HG03039 (cell line): ENCODE data around the gene NPIPB2.
"Not testable (repeated sequence)": the region's sequence is repeated elsewhere in the genome, so short reads cannot be mapped to it uniquely, and the experiment has no call there.

Experiments
- ATAC-seq: cut with Tn5 transposase; IDR thresholded peaks from one replicate; pipeline ENCODE4 v1.9.1; 2021; ENCODE audit warnings: mild to moderate bottlenecking, moderate library complexity; ENCODE audit not compliant: unreplicated experiment

The NPIPB2 gene

DNA sequence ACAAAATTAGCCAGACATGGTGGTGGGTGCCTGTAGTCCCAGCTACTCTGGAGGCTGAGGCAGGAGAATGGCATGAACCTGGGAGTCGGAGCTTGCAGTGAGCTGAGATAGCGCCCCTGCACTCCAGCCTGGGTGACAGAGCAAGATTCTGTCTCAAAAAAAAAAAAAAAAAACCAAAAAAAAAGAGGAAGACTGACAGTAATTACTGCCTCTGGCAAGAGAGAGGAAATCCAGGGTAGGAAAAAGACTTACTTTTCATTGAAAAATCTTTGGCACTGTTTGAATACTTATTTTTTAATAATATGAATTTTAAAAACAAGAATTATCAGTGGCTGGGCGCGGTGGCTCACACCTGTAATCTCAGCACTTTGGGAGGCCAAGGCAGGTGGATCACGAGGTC lies 20.6 kb upstream of the NPIPB2 start:
- not testable (repeated sequence) for ATAC-seq

DNA sequence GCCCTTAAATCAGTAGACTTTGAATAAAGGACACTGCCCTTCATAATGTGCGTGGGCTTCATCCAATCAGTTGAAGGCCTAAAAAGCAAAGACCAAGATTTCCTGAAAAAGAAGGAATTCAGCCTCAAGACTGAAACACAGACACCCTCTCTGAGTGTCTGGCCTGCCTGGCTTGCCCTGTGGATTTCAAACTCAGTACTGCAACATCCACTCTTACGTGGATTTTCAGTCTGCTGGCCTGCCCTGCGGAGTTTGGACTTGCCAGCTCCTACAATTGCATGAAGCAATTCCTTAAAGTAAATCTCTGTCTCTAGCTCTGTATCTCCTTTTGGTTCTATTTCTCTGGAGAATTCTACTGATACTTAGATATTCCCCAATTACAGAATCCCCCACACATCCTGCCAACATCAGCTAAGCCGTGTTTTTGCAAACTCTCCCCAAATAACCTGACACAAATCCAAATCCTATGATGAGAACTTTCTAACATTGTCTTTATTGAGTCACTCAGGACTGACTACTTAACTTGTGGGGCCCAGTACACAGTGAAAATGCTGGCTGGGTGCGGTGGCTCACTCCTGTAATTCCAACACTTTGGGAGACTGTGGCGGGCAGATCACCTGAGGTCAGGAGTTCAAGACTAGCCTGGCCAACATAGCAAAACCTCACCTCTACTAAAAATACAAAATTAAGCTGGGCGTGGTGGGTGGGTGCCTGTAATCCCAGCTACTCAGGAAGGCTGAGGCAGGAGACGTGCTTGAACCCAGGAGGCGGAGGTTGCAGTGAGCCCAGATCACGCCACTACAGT lies 15.9 kb upstream of the NPIPB2 start:
- ATAC-seq: no peak

DNA sequence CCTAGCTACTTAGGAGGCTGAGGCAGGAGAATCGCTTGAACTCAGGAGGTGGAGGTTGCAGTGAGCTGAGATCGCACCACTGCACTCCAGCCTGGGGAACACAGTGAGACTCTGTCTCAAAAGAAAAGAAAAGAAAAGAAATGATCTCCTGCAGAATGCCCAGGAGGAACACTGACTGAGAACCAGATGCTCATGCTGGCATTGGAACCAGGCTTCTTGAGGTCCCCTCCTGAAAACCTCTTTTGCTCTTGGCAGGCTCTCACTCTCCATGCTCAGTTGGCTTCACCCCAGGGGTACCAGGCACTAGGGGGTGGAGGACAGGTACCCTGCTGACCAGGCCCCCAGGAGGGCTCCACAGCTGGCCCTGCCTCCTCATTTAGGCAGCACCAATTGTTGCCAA lies 14.7 kb upstream of the NPIPB2 start:
- no peak for ATAC-seq

DNA sequence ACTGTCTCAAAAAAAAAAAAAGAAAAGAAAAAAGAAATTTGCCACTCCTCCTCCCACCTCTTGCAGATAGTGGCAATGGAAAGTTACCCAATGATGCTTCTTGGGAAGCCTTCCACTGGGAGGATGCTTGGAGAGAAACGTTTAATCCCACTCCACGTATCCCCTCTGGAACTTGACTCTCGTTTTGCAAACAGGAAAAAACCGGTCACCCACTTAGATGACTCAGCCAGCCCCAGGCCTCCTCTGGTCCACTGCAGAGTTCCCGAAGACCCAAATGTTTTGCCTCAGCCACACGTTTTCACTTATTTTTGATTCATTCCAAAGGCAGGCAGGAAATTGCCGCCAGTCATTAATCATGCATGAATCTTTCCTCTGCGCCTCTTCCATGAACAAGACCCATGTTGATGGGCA lies 13.9 kb upstream of the NPIPB2 start:
- no peak for ATAC-seq

DNA sequence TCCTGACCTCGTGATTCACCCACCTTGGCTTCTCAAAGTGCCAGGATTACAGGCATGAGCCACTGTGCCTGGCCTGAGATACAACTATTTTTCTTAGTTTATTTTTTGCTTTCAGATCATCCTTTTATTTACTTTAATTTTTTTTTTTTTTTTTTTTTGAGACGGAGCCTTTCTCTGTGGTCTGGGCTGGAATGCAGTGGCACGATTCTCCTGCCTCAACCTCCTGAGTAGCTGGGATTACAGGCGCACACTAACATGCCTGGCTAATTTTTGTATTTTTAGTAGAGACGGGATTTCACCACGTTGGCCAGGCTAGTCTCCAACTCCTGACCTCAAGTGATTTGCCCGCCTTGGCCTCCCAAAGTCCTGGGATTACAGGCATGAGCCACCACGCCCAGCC lies 11.7 kb upstream of the NPIPB2 start:
- ATAC-seq: not testable (repeated sequence)

DNA sequence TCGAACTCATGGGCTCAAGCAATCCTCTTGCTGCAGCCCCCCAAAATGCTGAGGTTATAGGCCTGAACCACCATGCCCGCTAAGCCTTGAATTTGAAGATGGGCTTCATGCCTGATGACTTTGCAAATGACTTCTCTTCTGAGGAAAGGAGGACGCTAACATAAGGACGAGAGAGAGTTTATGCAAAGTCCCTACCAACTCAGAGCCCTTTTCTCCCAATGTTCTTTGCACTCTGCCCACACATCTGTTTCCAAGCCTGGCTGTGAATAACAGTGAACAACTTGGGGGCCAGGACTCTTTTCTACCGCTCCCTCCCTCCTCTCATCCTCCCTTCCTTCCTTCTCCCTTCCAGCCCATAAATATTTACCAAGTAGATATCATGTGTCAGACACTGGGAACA lies 8.5 kb upstream of the NPIPB2 start:
- ATAC-seq: no peak

DNA sequence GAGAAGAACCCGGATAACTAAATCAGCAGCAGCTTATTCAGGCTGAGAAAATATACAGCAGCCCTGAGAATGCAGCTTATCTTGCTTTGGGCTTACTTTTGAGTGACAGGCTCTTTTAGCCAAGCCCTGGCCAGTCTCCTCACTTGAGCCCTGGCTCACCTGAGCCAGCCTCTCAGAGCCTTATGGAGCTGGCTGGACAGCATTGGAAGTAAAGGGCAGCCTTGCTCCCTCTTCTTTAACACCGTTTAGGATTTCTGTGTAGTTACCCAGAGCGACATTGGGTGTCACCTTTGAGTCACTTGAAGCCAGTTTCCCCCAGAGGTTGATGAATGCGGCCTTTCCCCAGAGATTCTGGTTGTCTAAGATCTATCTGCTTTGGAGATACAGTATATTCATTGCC lies 7.7 kb upstream of the NPIPB2 start:
- no peak for ATAC-seq

DNA sequence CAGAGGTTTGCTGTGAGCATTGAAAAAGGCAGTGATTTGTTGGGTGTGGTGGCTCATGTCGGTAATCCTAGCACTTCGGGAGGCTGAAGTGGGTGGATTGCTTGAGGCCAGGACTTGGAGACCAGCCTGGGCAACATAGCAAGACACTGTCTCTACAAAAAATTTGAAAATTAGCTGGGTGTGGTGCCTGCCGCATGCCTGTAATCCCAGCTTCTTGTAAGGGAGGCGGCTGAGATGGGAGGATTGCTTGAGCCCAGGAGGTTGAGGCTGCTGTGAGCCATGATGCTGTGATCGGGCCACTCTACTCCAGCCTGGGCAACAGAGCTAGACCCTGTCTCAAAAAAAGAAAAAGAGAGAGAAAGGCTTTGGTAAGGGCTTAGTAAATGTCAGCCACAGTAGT lies 7.0 kb upstream of the NPIPB2 start:
- no peak for ATAC-seq

DNA sequence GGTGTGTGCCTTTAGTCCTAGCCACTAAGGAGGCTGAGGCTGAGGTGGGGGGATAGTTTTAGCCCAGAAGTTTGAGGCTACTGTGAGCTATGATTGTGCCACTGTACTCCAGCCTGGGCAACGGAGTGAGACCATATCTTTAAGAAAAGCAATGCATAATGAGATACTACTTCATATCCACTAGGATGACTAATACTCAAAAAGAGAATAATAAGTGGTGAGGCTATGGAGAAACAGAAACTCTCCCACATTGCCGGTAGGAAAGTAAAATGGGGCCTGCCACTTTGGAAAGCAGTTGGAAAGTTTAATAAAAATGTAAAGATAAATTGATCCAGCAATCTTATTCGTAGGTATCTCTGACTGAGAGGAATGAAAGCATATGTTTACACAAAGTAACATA lies 4.6 kb upstream of the NPIPB2 start:
- ATAC-seq: no peak

DNA sequence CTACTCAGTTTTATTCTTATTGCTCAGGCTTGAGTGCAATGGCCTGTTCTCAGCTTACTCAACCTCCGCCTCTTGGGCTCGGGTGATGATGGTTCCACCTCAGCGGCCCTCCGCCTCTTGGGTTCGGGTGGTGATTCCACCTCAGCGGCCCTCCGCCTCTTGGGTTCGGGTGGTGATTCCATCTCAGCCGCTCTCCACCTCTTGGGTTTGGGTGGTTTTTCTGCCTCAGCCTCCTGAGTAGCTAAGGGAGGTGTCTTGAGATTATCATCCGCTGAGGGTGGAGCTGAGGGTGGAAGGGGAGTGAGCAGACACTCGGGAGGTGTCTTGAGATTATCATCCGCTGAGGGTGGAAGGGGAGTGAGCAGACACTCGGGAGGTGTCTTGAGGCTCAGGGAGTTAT lies 14.5 kb downstream of the NPIPB2 start:
- ATAC-seq: not testable (repeated sequence)

DNA sequence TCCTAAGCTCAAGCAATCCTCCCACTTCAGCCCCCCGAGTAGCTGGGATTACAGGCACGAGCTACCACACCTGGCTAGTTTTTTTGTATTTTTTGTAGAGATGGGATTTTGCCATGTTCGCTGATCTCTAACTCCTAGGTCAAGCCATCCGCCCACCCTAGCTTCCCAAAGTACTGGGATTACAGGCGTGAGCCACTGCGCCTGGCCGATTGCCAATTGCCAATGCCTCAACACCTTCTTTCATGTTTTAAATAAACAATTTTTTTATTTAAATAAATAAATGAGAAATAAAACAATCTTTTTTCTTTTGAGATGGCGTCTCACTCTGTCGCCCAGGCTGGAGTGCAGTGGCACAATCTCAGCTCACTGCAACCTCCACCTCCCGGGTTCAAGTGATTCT lies 17.8 kb downstream of the NPIPB2 start:
- not testable (repeated sequence) for ATAC-seq

DNA sequence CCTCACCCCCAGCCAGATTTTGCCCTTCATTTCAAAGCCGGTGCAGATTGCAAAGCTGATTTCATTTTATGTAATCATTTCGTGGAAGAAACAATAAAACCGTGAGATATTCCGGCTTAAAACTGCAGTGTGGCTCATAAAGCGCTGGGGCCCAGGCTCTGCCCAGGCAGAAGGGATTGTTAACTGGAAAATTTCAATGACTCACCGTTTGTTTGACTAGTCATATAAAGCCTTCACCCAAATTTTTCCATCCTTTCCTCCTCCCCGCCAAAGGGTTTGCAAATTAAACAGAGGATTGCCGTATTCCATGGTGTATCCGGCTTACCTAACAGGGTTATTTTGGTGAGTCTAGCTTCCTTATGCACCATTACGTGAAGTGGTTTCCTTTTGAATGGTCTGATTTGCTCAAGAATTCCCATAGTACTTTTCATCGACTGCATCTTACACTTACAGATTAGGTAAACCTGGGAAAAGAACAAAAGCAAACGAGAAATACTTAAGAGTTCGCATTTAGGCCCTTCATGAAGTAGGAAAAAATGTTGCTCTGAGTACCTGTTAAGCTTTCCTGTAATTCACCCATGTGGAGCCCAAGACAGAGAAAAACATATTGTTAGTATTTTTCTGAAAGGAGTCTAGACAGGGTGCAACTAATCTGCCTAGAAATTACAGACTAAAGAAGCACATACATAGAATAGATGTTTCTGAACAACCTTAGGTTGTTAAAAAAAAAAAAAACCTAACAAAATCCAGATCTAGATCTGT lies 25.1 kb downstream of the NPIPB2 start:
- ATAC-seq: no peak

DNA sequence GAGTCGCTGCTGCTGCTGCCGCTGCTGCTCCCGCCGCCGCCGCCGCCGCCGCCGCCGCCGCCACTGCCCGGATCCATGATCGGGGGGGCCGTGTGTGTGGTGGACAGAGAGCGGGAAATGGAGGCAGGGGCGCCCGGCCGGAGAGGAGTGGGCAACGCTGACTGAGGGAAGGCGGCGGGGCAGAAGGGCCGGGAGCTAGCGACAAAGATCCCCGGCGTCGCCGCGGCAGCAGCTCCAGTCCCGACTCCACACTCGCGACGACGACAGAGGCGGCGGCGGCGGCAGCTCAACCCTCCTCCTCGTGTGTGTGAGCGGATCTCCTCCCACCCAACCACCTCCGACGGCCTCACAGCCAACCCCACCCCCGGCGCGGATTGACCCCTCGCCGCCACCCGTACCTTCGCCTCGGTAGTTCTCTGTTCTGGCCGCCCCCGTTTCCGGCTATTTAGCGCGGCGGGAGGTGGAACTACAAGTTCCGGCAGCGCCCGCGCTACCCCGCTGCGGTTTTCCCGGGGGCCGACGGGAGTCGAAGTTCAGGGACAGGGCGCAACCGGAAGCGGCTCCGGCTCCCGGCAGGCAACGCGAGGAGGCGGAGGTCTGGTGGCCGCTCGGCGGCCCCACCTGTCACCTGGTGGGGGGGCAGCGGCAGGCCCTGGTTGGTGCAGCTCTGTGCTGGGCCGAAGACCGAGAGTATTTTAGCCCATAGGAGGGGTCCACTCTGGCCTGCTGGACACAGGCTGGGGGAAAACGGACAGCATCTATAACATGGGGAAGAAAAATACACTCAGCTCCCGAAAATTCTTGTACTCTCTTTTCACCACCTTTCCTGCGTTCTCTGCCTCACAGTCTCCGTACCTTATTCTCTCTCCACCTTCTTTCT lies 26.0 kb downstream of the NPIPB2 start, which contains the start of gene GSPT1:
GSPT1 (minus strand) TSS at position 313 of the 880 bp plus-strand sequence; CDS start at position 77, 236 bp downstream.
- peak; percentile 75 for ATAC-seq

DNA sequence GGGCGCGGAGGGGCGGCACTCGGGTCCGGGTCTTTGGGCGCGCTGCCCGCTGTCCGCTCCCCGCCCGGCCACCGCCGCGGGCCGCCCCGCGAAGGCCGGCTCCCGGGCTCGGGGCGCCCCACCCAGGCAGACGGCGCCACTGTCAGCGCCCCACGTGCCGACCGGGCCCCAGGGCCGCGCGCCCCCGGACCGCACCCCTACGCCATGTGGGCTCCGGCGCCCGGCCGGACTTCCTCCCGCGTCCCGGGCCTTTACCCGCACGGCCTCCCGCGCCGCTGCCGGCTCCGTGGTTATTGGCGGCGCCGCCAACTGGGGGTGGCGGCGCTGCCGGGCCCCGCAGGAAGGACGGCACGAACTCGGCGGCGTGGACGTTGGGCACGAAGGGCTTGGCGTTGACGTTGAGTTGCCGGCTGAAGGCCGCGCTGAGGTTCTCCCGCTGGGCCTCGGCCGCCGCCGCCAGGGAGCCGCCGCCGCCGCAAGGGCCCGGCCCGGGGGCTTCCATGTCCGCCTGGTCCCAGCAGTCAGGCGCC lies 26.7 kb downstream of the NPIPB2 start:
- peak; percentile 23 for ATAC-seq

DNA sequence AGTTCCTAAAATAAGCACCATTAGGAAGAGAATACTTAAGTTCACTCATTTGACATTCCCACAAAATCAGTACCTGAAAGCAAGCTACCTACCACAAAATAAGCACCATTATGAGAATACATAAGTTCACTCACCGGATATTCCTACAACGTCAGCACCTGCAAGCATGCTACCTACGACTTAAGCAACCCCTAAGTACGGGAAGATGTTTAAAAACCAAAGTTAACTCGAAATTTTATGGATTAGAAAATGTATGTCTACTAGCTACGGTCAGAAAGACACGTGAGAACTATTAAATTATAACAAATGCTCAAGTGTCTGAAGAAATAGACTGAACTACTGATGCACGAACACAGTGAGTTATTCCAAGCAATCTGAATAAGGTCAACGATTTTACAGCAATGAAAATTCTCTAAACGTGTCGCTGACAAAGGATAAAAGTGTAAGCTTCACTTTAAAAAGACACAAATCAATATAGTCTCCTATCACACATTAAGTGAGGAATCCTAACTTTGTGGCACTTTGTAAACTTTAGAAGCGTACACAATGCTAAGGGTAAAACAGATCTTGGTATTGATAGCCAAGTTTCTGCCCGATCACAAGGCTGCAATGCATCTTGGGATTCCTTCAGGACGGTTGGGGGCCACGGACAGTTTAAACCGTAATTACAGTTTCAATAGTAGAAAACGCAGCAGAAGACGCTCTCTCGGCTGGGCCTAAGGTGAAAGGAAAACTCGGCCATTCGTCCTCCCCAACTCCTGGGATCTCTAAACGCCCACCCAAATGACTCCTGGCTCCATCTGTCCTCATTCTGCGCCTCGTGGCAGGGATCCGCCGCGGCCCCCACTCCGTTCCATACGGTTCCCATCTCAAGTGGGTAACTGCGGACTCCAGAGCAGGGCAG lies 27.4 kb downstream of the NPIPB2 start:
- no peak for ATAC-seq

DNA sequence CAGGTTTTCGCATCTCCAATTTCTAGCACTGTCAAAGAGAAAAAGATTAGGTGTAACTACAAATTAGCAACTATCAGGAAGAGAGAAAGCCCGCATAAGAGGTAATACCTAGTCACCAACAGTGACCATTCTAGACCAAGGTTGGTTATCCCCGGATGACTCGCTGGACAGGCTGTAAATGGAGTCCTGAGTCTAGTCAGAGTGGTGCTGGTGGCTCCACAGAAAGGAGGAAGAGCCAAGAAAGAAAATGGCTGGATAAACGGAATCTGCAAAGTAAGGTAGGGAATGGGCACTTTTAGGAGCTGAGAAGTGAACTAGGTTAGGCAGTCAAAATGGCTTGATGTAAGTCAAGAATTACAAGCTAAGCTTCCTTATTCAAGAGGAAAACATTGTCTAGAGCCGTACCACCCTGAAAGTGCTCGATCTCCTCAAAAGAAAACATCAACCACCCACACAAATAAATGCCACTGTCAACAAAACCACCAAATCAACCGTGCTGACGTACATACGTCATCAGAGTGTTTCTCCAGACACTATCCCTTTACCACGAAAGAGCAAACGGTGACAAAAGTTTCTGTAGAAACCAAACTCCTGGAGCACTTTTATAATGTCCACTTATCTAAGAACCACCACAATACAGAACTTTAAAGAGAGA lies 28.3 kb downstream of the NPIPB2 start:
- ATAC-seq: no peak

DNA sequence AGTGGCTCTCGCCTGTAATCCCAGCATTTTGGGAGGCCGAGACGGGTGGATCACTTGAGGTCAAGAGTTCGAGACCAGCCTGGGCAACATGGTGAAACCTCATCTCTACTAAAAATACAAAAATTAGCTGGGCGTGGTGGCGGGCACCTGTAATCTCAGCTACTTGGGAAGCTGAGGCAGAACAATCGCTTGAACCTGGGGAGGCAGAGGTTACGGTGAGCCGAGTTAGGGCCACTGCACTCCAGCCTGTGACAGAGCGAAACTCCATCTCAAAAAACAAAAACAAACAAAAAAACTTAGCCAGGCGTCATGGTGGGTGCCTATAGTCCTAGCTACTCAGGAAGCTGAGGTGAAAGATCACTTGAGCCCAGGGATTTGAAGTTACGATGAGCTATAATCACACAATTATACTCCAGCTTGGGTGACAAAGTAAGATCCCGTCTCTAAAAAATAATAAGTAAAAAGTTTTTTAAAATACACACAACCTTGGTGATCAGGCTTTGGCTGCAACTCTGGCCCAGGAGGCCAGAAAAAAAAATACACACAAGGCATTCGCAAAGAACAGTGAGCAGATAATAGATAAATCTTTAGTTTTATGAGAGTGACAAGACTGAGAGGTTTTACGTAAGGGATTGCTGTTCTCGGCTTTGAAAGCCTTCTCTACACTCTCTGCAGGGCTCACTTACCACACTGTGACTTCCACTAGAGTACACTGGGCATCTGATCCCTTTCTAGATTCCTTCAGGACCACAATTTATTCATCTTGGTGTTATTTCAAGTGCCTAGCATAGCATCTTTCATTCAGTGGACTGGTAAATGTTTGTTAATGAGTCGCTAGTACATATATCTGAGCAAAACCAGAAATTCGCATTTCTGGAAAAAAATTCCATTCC lies 31.9 kb downstream of the NPIPB2 start:
- no peak for ATAC-seq
